GM19324 (cell line): ENCODE results near the gene ZNF576.
"Not testable (repeated sequence)": the region's sequence is repeated elsewhere in the genome, so short reads cannot be mapped to it uniquely, and the experiment has no call there.

Experiments
- ATAC-seq: cut with Tn5 transposase; IDR thresholded peaks from one replicate; pipeline ENCODE4 v1.9.1; 2021; ENCODE audit warnings: mild to moderate bottlenecking, moderate library complexity; ENCODE audit not compliant: unreplicated experiment, low FRiP score

ZNF576 gene

DNA sequence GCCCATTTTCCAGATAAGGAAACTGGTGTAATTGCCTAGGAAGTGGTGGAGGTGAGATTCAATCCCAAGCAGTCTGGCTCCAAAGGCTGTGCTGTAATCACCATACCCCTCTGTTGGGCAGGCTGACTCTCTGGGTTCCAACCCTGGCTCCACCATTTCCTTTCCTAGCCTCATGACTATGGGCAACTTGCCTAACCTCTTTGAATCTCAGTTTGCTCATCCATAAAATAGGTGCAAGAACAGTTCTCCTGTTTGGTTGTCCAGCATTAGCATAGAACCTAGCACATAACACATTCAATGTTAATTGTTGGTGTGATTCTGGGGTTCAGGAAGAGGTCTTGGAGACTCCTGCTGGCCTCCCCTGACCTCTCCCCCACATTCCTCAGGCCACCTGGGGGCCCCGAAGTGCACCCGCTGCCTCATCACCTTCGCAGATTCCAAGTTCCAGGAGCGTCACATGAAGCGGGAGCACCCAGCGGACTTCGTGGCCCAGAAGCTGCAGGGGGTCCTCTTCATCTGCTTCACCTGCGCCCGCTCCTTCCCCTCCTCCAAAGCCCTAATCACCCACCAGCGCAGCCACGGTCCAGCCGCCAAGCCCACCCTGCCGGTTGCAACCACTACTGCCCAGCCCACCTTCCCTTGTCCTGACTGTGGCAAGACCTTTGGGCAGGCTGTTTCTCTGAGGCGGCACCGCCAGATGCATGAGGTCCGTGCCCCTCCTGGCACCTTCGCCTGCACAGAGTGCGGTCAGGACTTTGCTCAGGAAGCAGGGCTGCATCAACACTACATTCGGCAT, 2.2 kb downstream of the ZNF576 start:
- no peak for ATAC-seq

DNA sequence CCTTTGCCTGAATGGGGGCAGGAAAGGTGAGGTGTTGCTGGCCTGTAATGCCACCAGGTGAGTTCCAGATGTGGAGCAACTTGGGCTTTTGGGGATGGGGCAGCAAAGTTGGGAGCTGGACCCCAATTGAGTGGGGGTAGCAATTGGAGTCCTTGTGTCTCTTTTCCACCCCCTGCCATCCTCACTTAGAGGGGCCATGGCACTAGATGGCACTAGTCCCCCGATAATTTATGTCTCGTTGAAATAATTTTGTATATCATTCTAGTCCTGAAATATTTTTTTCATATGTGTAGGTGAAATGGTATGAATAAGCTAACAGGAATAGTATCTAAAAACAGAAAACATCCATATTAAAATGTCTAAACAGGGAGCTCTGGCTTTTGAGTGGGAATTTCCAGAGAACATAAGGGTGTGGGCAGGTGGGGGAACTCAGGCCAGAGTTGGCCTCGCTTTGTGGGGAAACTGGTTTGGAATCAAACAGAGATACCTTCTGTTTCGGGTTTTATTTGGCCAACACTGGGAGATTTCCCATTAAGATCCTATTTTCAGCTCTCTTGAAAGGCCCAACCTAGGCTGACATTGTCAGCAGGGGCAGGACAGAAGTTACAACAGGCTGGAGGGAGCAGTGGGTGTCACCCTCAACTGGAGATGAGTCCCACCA, 3.4 kb downstream of the ZNF576 start:
- ATAC-seq = no peak

DNA sequence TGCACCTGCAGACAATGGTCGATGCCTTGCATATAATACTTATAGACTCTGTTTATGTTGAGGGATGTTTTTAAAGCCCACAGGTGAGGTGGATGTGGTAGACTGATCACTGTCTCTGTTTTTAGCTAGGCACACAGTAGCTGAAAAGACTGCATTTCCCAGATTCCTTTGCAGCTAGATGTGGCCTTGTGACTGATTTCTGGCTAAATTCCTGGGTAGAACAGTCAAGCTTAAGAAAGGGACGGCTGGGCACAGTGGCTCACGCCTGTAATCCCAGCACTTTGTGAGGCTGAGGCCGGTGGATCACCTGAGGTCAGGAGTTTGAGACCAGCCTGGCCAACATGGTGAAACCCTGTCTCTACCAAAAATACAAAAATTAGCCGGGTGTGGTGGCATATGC, 3.9 kb downstream of the ZNF576 start:
- not testable (repeated sequence) for ATAC-seq

DNA sequence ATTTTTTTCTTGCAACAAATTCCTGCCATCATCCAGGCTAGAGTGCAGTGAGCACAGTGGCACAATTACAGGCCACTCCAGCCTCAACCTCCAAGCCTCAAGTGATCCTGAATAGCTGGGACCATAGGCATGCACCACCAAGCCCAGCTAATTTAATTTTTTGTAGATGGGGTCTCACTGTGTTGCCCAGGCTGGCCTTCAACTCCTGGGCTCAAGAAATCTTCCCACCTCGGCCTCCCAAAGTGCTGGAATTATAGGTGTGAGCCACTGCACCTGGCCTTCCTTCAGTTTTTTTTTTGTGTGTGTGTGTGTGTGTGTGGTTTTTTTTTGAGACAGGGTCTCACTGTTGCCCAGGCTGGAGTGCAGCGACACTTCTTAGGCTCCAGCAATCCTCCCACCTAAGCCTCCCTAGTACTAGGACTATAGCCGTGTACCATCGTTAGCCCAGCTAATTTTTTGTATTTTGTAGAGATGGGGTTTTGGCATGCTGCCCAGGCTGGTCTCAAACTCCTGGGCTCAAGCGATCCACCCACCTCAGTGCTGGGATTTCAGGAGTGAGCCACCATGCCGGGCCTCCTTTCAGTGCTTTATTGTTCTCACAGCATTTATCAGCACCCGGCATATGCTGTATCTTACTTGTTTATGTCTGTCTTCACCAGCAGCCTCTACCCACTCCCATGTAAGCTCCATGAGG, 9.6 kb downstream of the ZNF576 start:
- no peak for ATAC-seq

DNA sequence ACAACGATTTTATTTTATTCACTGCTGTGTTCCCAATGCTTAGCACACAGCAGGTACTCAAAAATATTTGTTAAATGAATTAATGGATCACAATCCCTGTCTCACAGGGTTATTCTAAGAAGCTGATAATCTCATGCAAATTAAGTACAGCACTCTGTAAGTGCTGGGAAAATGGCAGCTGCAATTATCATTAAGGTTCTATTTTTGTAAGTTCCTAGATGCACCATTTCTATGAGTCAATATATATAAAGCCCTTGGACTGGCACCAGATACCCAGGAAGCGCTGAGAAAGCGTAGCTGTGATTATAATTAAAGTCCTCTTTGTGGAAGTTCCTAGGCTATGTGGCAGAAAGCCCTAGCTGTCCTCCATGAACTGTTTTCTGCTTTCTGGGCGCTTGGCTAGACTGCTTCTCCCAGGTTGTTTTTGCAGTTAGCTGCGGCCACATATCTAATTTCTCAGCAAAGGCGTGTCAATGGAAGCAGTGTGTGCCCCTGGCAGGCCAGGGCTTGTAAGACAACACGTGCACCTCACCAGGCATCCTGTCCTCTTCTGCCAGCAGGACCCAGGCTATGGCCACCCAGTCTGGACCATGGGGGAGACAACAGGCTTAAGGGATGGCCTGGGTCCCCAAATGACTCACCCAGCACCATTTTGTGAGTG, 10.3 kb downstream of the ZNF576 start:
- no peak for ATAC-seq

DNA sequence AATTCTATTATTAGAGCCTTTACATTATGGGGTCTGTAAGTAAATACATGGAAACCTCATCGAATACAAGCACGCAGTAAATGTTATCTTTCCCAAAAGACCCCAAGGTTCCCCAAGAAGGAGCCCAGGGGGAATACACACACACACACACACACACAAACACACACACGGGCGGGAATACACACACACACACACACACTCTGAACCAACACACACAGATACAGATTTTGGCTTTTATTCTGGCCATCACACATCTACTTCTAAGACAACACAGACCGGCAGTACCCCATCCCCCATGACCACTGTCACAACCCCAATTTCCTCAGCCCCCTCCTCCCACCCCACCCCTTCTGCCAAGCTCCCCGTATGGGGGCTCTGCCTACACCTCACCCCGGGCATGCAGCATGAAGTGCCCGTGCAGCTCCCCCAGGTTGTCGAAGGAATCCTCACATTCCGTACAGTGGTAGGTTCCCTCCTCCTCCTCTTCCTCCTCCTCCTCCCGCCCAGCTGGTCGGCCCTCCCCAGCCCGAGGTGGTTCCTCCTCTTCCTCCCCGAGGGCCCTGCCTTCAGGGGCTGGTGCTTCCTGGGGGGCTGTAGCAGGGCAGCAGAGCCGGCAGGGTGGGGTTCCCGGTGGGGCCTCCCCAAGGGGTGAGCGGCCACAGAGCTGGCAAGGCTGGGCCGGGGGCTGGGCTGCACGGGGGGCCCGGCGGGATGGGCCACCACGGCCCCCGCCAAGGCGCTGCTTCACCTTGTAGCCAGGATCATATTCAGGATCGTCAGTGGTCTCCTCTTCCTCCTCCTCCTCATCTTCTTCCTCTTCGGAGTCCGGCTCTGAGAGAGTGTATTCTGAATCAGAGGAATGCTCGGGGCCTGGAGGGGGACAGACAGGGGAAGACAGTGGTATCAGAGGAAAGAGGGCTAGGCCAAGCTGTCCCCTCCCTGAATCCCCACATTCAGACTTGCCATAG, 11.1 kb downstream of the ZNF576 start:
- ATAC-seq = no peak

DNA sequence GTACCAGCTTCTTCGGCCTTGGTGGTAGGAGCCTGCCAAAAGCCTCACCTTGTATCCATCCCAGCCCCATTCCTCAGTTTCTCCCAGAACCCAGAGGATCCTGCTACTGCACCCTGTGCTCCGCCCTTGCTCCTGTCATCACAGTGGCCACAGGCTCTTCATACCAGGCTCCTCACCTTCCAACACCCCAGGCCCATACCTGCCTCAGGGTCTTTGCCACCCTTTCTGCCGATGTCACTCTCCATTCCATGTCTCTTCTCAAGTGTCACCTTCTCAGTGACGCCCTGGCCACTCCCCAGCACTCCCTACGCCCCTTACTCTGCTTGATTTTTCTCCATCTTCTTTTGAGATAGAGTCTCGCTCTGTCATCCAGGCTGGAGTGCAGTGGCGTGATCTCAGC, 13.5 kb downstream of the ZNF576 start:
- ATAC-seq = no peak

DNA sequence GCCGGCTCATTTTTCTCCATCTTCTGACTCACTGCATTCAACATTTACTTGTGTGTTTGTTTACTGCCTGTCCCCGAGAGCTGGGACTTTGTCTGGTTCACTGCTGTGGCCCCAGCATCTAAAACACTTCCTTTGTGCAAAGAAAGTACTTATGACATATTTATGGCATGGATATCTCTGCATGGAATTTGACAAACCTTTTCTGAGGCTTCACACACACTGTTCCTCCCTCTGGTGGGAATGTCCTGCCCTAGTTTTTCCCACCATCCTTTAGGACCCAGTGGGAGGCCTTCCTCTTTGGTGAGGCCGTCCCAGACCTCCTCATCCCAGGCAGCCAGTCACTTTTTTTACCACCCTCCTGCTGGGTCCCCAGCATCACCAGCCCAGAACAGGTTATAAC, 14.1 kb downstream of the ZNF576 start:
- no peak for ATAC-seq

DNA sequence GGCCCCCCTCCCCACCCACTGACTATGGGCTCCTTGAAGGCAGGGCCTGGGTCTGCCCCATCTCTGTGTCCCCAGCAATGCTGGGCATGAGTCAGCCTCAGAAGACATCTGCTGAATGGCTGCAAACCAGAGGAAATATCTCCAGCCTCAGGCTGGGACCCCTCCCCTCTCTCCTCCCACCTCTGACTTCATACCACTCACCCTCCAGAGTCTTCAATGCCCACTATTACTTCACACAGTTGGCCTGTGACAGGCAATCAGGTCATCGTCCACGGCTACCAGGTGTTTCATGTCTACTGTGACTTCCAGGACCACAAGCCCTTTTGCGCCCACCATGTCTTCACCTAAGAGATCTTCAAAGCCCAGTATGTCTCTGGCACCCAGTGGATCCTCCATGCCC, 15.4 kb downstream of the ZNF576 start, which contains the start of gene SRRM5:
Gene SRRM5 (plus strand): TSS at position 301 of the 400 bp plus-strand sequence. CDS start 34 bp downstream, at position 335.
- ATAC-seq = no peak

DNA sequence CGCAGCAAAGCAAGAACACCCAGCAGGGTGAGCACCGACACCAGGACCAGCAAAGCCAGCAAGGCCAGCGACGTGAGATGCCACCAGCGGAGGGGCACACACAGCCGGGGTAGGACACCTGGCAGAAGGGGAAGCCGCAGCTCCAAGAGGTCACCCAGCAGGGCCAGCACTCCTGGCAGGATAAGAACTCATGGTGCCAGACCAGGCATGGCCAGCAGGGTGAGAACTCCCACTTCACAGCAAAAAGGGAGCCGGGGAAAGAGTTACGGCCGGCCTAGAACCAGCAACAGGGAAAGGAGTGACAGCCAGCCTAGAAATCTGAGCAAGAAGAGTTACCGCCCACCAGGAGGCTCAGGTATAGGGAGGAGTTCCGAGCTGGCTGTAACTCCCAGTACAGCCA, 16.0 kb downstream of the ZNF576 start:
- no peak for ATAC-seq

DNA sequence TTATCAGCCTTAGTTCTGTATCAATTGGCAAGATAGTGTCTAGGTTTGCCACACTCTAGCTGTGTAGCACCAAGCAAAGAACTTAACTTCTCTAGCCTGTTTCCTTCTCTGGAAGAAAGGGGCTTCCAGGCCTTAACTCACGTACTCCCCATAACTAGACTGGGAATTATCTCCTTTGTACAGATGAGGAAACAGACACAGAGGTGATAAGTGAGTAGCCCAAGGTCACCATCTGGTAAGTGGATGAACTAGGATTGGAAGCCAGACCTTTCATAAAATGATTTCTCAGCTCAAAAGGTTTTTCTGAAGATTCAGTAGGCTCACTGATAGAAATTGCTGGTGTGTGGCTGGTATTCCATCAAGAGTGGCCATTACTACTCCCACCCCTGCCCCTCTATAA, 19.9 kb downstream of the ZNF576 start:
- no peak for ATAC-seq

DNA sequence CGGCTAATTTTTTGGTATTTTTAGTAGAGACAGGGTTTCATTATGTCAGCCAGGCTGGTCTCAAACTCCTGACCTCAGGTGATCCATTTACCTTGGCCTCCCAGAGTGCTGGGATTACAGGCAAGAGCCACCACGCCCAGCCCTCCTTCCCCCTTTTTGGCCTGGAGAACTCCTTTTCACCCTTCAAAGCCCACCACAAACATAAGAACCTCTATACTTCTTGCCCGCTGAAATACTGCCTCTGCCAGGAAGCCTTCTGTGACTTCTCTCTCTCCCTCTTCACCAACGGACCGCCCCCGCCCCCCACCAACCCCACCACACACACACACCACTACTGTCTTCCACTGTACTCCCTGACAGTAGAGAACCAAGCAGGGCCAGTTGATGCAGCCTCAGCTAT, 20.6 kb downstream of the ZNF576 start:
- ATAC-seq = no peak

DNA sequence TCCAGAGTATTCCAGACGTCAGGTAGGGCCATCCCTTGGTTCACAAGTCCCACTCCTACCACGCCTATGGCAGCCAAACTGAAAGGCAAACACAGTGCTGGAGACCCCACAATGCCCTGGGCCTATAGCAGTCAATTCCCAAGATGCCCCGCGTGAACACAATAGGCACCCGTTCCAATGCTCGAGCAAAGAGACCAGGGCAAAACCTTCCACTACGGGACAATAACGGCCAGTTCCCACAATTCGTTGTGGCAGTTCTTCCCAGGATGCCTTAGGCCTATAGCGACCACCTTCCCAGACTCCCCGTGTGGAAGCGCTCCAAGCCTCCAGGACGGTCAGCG, 22.5 kb downstream of the ZNF576 start:
- ATAC-seq = peak; percentile 10

DNA sequence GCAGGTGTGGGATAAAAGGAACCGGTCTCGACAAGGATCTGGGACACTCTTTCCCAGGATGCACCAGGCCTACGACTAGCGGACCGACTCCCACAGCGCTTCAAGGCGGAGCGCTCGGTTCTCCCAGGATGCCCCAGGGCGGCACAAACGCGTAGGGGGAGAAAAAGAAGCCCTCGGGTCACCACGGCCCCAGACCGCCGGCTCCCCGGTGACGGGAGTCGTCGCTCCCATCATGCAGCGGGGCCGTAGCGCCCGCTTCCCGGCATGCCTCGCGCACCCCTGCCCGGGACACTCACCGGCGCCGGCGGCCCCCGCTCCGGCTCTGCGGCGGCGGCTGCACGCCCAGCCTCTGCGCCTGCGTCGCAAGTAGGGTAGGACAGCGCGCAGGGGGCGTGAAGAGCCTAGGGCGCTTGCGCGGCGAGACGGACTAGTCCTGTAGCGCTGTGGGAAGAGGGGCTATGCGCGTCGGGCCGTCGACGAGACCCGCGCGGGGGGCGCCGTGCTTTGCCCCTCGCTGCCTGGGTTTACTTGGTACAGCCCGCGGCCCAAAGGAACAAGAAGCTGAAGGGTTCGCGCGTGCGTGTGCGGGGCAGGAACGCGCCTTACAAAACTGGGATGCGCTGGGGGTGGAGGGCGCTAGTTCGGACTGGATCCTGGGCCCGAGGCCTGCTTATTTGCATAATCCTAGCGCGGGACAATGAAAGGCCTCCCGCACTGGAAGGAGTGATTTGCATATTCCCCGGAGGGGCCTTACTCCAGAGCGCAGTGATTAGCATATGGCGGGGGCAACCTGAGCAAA, 23.1 kb downstream of the ZNF576 start, which contains the start of gene ZNF428:
Gene ZNF428 (minus strand): TSS at position 368 of the 799 bp plus-strand sequence. CDS start 5,325 bp downstream, outside the sequence.
- peak; percentile 79 for ATAC-seq

DNA sequence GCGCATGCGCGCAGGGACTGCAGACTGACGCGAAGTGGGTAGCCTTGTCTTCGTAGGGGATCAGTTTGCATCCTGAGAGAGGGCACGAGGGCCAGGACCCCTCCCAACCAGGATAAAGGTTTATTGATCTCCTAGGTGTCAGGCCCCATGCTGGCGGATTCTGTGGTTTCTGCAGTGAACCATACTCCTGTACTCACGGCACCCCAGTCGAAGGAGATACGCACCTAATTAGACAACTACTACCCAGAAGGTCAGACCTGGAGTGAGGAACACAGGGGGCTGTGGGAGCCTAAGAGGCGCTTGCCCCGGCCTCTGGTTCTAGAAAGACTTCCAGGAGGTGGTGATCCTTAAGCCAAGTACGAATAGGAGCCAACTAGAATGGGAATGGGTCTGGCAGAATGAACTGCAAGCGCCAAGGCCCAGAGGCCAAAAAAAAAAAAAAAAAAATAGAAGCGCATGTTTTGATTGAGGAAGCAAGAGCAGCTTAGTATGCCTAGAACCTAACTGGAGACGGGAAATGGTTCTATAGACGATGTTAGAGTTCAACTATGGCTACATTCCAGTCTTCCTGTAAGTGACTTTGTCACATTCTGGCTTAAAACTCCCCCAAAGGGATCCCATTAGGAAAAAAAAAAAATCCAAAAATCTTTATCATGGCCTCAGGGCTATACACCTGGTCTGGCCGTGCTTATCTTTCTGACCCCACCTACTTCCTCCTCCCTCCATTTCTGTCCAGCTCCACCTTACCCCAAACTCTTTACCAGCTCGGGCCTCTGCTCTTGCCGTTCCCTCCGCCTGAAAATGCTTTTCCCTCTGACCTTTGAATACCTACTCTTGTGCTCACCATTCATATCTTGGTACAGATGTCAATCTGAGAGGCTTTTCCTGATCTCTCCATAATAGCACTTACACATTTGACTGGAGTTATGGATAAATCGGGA, 23.9 kb downstream of the ZNF576 start:
- ATAC-seq = no peak

DNA sequence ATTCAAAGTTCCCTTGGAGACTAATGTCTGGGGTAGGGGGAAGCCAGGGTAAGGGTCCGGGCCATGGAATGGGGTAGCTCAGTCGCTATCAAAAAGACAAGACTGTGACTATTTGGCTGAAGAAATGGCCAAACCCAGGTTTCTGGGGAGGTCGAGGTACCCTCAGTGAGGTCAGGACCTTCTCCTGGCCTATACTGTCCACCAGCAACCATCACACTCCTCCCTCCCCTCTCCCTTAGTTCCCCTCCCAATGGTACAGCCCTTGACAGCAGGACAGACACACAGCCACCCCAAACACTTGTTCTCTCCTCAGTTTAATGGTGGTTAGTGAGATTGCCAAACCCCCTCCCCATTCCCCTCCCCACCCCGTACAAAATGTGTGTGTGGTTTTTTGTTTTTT, 25.7 kb downstream of the ZNF576 start:
- no peak for ATAC-seq

DNA sequence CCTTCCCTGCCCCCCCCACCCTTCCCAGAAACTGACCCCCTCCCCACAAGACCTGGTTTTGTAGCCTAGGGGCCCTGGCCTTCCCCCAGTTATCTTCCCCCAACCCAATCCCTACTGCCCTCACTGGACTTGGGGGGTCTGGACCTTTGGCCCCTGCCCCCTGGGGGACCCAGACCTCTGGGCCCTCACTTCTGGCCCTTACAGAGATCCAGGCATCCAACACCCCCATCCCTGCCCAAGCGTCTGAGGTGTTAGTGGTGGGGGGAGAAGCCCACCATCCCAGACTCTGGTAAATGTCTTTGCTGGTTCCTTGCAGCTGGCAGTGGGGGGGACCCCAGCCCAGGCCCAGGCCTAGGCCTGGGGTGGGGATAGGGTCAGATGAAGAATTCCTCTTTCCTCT, 26.6 kb downstream of the ZNF576 start:
- ATAC-seq = no peak
